HEK293T (cell line): ENCODE measurements around the gene GNB3.

Source experiments
- CTCF ChIA-PET: fragments of 350-600 bp; formaldehyde crosslinking; extraction: SDS; loops from one replicate; lab custom pipeline; 2021; ENCODE audit warnings: antibody characterized with exemption, inconsistent platforms; lab: Yijun Ruan, JAX
- POLR2A ChIA-PET: fragments of 350-600 bp; formaldehyde crosslinking; extraction: SDS; loops from one replicate; lab custom pipeline; 2020; ENCODE audit warnings: antibody characterized with exemption, inconsistent platforms; lab: Yijun Ruan, JAX
- DNase-seq: peaks from one replicate; pipeline ENCODE4 v3.0.0; 2012; ENCODE audit warnings: mixed read lengths; ENCODE audit errors: extremely low spot score
- ARNT ChIP-seq: fragments of 450-650 bp; IDR thresholded peaks from 2 replicates; pipeline ENCODE4 v1.6.1; 2017; ENCODE audit warnings: mild to moderate bottlenecking
- BHLHE40 ChIP-seq: fragments of 450-650 bp; IDR thresholded peaks from 2 replicates; pipeline ENCODE4 v1.6.1; 2016; ENCODE audit warnings: mild to moderate bottlenecking, moderate library complexity, borderline replicate concordance
- CTBP1 ChIP-seq: fragments of 450-650 bp; IDR thresholded peaks from 2 replicates; pipeline ENCODE4 v1.6.1; 2016; ENCODE audit warnings: borderline replicate concordance
- ELF4 ChIP-seq: fragments of 450-650 bp; IDR thresholded peaks from 2 replicates; pipeline ENCODE4 v1.6.1; 2017; ENCODE audit warnings: antibody characterized with exemption
- FOXA1 ChIP-seq: fragments of 450-650 bp; IDR thresholded peaks from 2 replicates; pipeline ENCODE4 v1.6.1; 2016; ENCODE audit warnings: mild to moderate bottlenecking
- FOXK2 ChIP-seq: fragments of 450-650 bp; IDR thresholded peaks from 2 replicates; pipeline ENCODE4 v1.6.1; 2016; ENCODE audit warnings: mild to moderate bottlenecking
- FOXM1 ChIP-seq: fragments of 450-650 bp; IDR thresholded peaks from 2 replicates; pipeline ENCODE4 v1.6.1; 2017; ENCODE audit warnings: mild to moderate bottlenecking, borderline replicate concordance
- HDGF ChIP-seq: fragments of 450-650 bp; IDR thresholded peaks from 2 replicates; pipeline ENCODE4 v1.6.1; 2017; ENCODE audit warnings: antibody characterized with exemption, borderline replicate concordance
- L3MBTL2 ChIP-seq: fragments of 450-650 bp; conservative IDR thresholded peaks from 2 replicates; pipeline ENCODE4 v1.6.1; 2016; ENCODE audit warnings: mild to moderate bottlenecking
- LEF1 ChIP-seq: fragments of 450-650 bp; IDR thresholded peaks from 2 replicates; pipeline ENCODE4 v1.6.1; 2017; ENCODE audit warnings: mild to moderate bottlenecking, borderline replicate concordance
- NFRKB ChIP-seq: fragments of 450-650 bp; IDR thresholded peaks from 2 replicates; pipeline ENCODE4 v1.6.1; 2016; ENCODE audit warnings: mild to moderate bottlenecking, moderate library complexity
- PKNOX1 ChIP-seq: fragments of 450-650 bp; IDR thresholded peaks from 2 replicates; pipeline ENCODE4 v1.6.1; 2016
- SP1 ChIP-seq: fragments of 450-650 bp; IDR thresholded peaks from 2 replicates; pipeline ENCODE4 v1.6.1; 2017
- SUZ12 ChIP-seq: fragments of 450-650 bp; IDR thresholded peaks from 2 replicates; pipeline ENCODE4 v1.6.1; 2016; ENCODE audit warnings: mild to moderate bottlenecking
- TARDBP ChIP-seq: fragments of 450-650 bp; IDR thresholded peaks from 2 replicates; pipeline ENCODE4 v1.6.1; 2016
- ZNF384 ChIP-seq: fragments of 450-650 bp; IDR thresholded peaks from 2 replicates; pipeline ENCODE4 v1.6.1; 2016

Gene GNB3

GRCh38 chr12:6816598-6816997 lies 24.1 kb upstream of the GNB3 start:
- TF ChIP-seq ELF4 (no peak), PKNOX1 (no peak), SUZ12 (no peak), ARNT (no peak), ZNF384 (no peak), CTBP1 (no peak), TARDBP (no peak), FOXA1 (no peak), FOXM1 (no peak), LEF1 (no peak)
- CTCF ChIA-PET = interaction anchor here (0.5 to 1.4 kb wide), 2 partner anchors 9 to 253 kb away, joined by 3 to 4 read pairs; no protein-coding TSS in a partner anchor
- POLR2A ChIA-PET = interaction anchor here (0.7 to 1.7 kb wide), 2 partner anchors 63 to 127 kb away, joined by 3 to 4 read pairs; partner anchors contain the start of genes MLF2 and ZNF384
- DNase-seq = no peak

DNA sequence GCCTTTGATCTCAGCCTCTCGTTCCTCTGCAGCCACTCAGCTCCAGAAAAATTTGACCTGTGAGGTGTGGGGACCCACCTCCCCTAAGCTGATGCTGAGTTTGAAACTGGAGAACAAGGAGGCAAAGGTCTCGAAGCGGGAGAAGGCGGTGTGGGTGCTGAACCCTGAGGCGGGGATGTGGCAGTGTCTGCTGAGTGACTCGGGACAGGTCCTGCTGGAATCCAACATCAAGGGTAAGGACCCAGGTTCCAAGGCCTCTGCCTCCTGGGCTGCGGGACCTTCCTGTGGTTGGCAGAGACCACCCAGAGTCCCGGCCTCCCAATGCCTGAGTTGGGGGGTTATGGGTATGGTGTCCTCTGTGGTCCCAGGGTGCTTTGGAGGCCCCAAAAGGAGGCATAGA lies 23.6 kb upstream of the GNB3 start:
- no peak for TF ChIP-seq BHLHE40
- no peak for TF ChIP-seq FOXK2
- TF ChIP-seq PKNOX1 = no peak
- TF ChIP-seq ARNT = no peak
- no peak for TF ChIP-seq FOXM1
- TF ChIP-seq ZNF384 = no peak
- TF ChIP-seq ELF4 = no peak
- no peak for TF ChIP-seq CTBP1
- TF ChIP-seq TARDBP = no peak
- TF ChIP-seq NFRKB = no peak
- TF ChIP-seq LEF1 = no peak
- TF ChIP-seq L3MBTL2 = no peak
- TF ChIP-seq SP1 = no peak
- no peak for TF ChIP-seq HDGF
- ChIA-PET CTCF (interaction anchor here (0.5 to 1.4 kb wide), 2 partner anchors 8 to 254 kb away, joined by 3 to 4 read pairs; no protein-coding TSS in a partner anchor), POLR2A (interaction anchor here (1.7 kb wide), 1 partner anchor 64 kb away, joined by 4 read pairs; the partner anchor contains the start of gene MLF2)
- DNase-seq = no peak

DNA sequence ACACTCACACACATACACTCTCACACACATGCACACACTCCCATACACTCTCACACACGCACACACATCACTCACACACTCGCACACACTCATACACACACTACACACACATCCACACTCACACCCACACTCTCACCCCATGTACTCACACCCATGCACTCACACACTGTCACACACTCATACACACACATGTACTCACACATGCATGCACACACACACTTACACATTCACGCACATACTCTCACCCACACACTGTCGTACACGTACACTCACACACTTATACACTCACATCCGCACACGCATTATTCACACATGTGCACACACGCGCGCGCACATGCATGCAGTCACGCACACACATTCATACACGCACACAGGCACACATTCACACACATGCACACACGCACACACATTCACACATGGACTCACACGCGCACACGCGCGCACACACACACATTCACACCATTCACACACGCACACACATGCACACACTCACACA lies 23.0 kb upstream of the GNB3 start:
- peak; percentile 99 for TF ChIP-seq TARDBP
- no peak for TF ChIP-seq SUZ12
- TF ChIP-seq FOXA1 = no peak
- no peak for TF ChIP-seq FOXK2
- no peak for TF ChIP-seq FOXM1
- CTCF ChIA-PET = interaction anchor here (1.4 kb wide), 1 partner anchor 7 kb away, joined by 4 read pairs; no protein-coding TSS in a partner anchor
- POLR2A ChIA-PET = interaction anchor here (1.0 kb wide), 1 partner anchor 94 kb away, joined by 3 read pairs; the partner anchor contains the start of gene COPS7A
- no peak for DNase-seq

- TF ChIP-seq TARDBP (no peak), CTBP1 (no peak), ARNT (no peak), NFRKB (no peak), SP1 (no peak), FOXK2 (no peak), FOXA1 (no peak), ELF4 (no peak), BHLHE40 (no peak), FOXM1 (no peak), L3MBTL2 (no peak)
- DNase-seq = no peak
- ChIA-PET POLR2A (interaction anchor here (1.0 kb wide), 1 partner anchor 95 kb away, joined by 3 read pairs; the partner anchor contains the start of gene COPS7A), CTCF (no interaction called here)
Observed at GRCh38 chr12:6818222-6818621, 22.5 kb upstream of the GNB3 start.

DNA sequence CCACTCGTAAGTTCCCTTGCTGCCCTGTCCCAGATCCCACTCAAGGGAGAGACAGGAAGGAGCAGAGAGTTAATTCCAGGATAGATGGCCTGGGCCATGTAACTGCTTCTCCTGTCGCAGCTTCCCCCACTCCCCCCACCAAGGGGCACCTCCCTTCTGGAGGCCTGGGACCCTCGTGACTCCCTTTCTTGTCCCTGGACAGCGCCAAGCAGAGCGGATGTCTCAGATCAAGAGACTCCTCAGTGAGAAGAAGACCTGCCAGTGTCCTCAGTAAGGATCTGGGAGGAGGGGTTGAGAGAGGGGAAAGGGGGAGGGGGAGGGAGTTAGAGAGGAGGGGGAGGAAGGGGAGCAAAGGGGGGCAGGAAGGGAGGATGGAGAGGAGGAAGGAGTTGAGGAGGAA lies 22.1 kb upstream of the GNB3 start:
- TF ChIP-seq LEF1 = no peak
- POLR2A ChIA-PET = interaction anchor here (1.0 kb wide), 1 partner anchor 95 kb away, joined by 3 read pairs; the partner anchor contains the start of gene COPS7A
- CTCF ChIA-PET = no interaction called here
- no peak for DNase-seq

DNA sequence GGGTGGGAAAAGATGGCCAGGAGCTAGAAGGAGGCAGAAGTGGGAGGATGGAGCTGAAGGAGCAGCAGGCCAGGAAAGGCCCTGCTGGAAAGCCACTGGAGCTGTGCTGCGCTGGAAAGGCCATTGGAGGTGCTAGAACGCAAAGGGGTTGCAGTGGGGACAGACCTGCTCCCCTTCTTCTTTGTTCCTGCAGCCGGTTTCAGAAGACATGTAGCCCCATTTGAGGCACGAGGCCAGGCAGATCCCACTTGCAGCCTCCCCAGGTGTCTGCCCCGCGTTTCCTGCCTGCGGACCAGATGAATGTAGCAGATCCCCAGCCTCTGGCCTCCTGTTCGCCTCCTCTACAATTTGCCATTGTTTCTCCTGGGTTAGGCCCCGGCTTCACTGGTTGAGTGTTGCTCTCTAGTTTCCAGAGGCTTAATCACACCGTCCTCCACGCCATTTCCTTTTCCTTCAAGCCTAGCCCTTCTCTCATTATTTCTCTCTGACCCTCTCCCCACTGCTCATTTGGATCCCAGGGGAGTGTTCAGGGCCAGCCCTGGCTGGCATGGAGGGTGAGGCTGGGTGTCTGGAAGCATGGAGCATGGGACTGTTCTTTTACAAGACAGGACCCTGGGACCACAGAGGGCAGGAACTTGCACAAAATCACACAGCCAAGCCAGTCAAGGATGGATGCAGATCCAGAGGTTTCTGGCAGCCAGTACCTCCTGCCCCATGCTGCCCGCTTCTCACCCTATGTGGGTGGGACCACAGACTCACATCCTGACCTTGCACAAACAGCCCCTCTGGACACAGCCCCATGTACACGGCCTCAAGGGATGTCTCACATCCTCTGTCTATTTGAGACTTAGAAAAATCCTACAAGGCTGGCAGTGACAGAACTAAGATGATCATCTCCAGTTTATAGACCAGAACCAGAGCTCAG lies 21.4 kb upstream of the GNB3 start:
- ChIA-PET POLR2A (interaction anchor here (2.7 kb wide), 1 partner anchor 130 kb away, joined by 9 read pairs; the partner anchor contains the start of gene ZNF384), CTCF (no interaction called here)
- DNase-seq = no peak
- no peak for TF ChIP-seq FOXM1
- no peak for TF ChIP-seq SUZ12
- TF ChIP-seq FOXK2 = no peak
- TF ChIP-seq ZNF384 = no peak
- TF ChIP-seq FOXA1 = no peak
- TF ChIP-seq NFRKB = no peak
- no peak for TF ChIP-seq LEF1
- no peak for TF ChIP-seq HDGF
- TF ChIP-seq L3MBTL2 = no peak
- TF ChIP-seq PKNOX1 = no peak
